ENCODE measurements around the gene GRIA4.
"Not testable (repeated sequence)": the region's sequence is repeated elsewhere in the genome, so short reads cannot be mapped to it uniquely, and the experiment has no call there.

GRIA4 gene

GRCh38 chr11:105763594-105763993 is 153.7 kb downstream of the GRIA4 start:
- no peaks in the 10 kb centered on the region for H3K4me1 ChIP-seq (ENCODE audit: control insufficient read depth, insufficient read depth, low read depth, low read length)
- H3K18ac ChIP-seq (ENCODE audit: low read depth in 1 of 2, low read length in 2 of 2): no peak overlapping the region
- no peak overlapping the region for H3K4me3 ChIP-seq (ENCODE audit: insufficient read depth in 1 of 2, low read depth in 1 of 2, low read length in 2 of 2)
- no peaks in the 10 kb centered on the region for H3K79me1 ChIP-seq (replicated peaks; ENCODE audit: low read length, poor library complexity, severe bottlenecking)
- H4K91ac ChIP-seq (ENCODE audit: low read length): no peak overlapping the region
- no peak overlapping the region for H2AK5ac ChIP-seq (ENCODE audit: low read length, severe bottlenecking)
- H3K27ac ChIP-seq (ENCODE audit: low read length, poor library complexity, severe bottlenecking): no peak overlapping the region
- H3K14ac ChIP-seq (ENCODE audit: low read length in 2 of 2): no peak overlapping the region
- H3K4me2 ChIP-seq (ENCODE audit: low read length, poor library complexity, severe bottlenecking): no peak overlapping the region
- no peak for DNase-seq
- no peak overlapping the region for H3K9ac ChIP-seq (ENCODE audit: low read length)
- H3K9me3 ChIP-seq (ENCODE audit: control insufficient read depth, low read length): no peaks in the 10 kb centered on the region
- no peak overlapping the region for H4K8ac ChIP-seq (ENCODE audit: low read length)
- WGBS: 100% methylated on average over 1 of the region's 2 CpGs
- no peak overlapping the region for H2BK15ac ChIP-seq (ENCODE audit: low read depth, poor library complexity, severe bottlenecking)
- no peak overlapping the region for H2BK12ac ChIP-seq (ENCODE audit: low read length in 2 of 2)
- H2BK120ac ChIP-seq (ENCODE audit: low read depth, low read length): no peak overlapping the region
- H3K4ac ChIP-seq (ENCODE audit: low read depth in 1 of 2, low read length in 2 of 2): no peak overlapping the region
- no peak overlapping the region for H2BK5ac ChIP-seq (ENCODE audit: low read depth, low read length, poor library complexity, severe bottlenecking)
- H3K23ac ChIP-seq (ENCODE audit: low read length in 2 of 2): no peak overlapping the region
- H2AFZ ChIP-seq (ENCODE audit: low read depth, low read length): no peak overlapping the region
- no peaks in the 10 kb centered on the region for H3K36me3 ChIP-seq (ENCODE audit: control insufficient read depth in 1 of 2, insufficient read depth in 2 of 2, low read depth in 1 of 2, low read length in 2 of 2)
- no peaks in the 10 kb centered on the region for H3K27me3 ChIP-seq (ENCODE audit: control insufficient read depth in 1 of 2, insufficient read depth in 1 of 2, low read length in 2 of 2)

- Histone ChIP-seq H2BK15ac (ENCODE audit: low read depth, poor library complexity, severe bottlenecking) (no peak overlapping the region), H3K79me1 (replicated peaks; ENCODE audit: low read length, poor library complexity, severe bottlenecking) (no peaks in the 10 kb centered on the region), H4K91ac (ENCODE audit: low read length) (no peak overlapping the region), H2BK12ac (ENCODE audit: low read length in 2 of 2) (no peak overlapping the region), H2AFZ (ENCODE audit: low read depth, low read length) (no peak overlapping the region), H3K4me1 (ENCODE audit: control insufficient read depth, insufficient read depth, low read depth, low read length) (no peaks in the 10 kb centered on the region), H3K23ac (ENCODE audit: low read length in 2 of 2) (no peak overlapping the region), H3K9me3 (ENCODE audit: control insufficient read depth, low read length) (no peaks in the 10 kb centered on the region), H3K18ac (ENCODE audit: low read depth in 1 of 2, low read length in 2 of 2) (no peak overlapping the region), H3K9ac (ENCODE audit: low read length) (no peak overlapping the region), H3K4me3 (ENCODE audit: insufficient read depth in 1 of 2, low read depth in 1 of 2, low read length in 2 of 2) (no peak overlapping the region), H3K27me3 (ENCODE audit: control insufficient read depth in 1 of 2, insufficient read depth in 1 of 2, low read length in 2 of 2) (no peaks in the 10 kb centered on the region), H3K36me3 (ENCODE audit: control insufficient read depth in 1 of 2, insufficient read depth in 2 of 2, low read depth in 1 of 2, low read length in 2 of 2) (no peaks in the 10 kb centered on the region), H2BK5ac (ENCODE audit: low read depth, low read length, poor library complexity, severe bottlenecking) (no peak overlapping the region), H2AK5ac (ENCODE audit: low read length, severe bottlenecking) (no peak overlapping the region), H4K8ac (ENCODE audit: low read length) (no peak overlapping the region), H2BK120ac (ENCODE audit: low read depth, low read length) (no peak overlapping the region), H3K27ac (ENCODE audit: low read length, poor library complexity, severe bottlenecking) (no peak overlapping the region), H3K4me2 (ENCODE audit: low read length, poor library complexity, severe bottlenecking) (no peak overlapping the region), H3K4ac (ENCODE audit: low read depth in 1 of 2, low read length in 2 of 2) (no peak overlapping the region), H3K14ac (ENCODE audit: low read length in 2 of 2) (no peak overlapping the region)
- no peak for DNase-seq
Measured at GRCh38 chr11:105767931-105768330, 158.1 kb downstream of the GRIA4 start.

GRCh38 chr11:105769627-105770026 is 159.8 kb downstream of the GRIA4 start:
- Histone ChIP-seq H3K27ac (ENCODE audit: low read length, poor library complexity, severe bottlenecking) (no peak overlapping the region), H4K8ac (ENCODE audit: low read length) (no peak overlapping the region), H3K14ac (ENCODE audit: low read length in 2 of 2) (no peak overlapping the region), H3K4me1 (ENCODE audit: control insufficient read depth, insufficient read depth, low read depth, low read length) (no peaks in the 10 kb centered on the region), H3K27me3 (ENCODE audit: control insufficient read depth in 1 of 2, insufficient read depth in 1 of 2, low read length in 2 of 2) (no peaks in the 10 kb centered on the region), H2BK12ac (ENCODE audit: low read length in 2 of 2) (no peak overlapping the region), H3K9me3 (ENCODE audit: control insufficient read depth, low read length) (no peaks in the 10 kb centered on the region), H2BK15ac (ENCODE audit: low read depth, poor library complexity, severe bottlenecking) (no peak overlapping the region), H3K4ac (ENCODE audit: low read depth in 1 of 2, low read length in 2 of 2) (no peak overlapping the region), H2AK5ac (ENCODE audit: low read length, severe bottlenecking) (no peak overlapping the region), H4K91ac (ENCODE audit: low read length) (no peak overlapping the region), H3K4me3 (ENCODE audit: insufficient read depth in 1 of 2, low read depth in 1 of 2, low read length in 2 of 2) (no peak overlapping the region), H2AFZ (ENCODE audit: low read depth, low read length) (no peak overlapping the region), H3K9ac (ENCODE audit: low read length) (no peak overlapping the region), H2BK5ac (ENCODE audit: low read depth, low read length, poor library complexity, severe bottlenecking) (no peak overlapping the region), H3K79me1 (replicated peaks; ENCODE audit: low read length, poor library complexity, severe bottlenecking) (no peaks in the 10 kb centered on the region), H3K23ac (ENCODE audit: low read length in 2 of 2) (no peak overlapping the region), H3K4me2 (ENCODE audit: low read length, poor library complexity, severe bottlenecking) (no peak overlapping the region), H3K36me3 (ENCODE audit: control insufficient read depth in 1 of 2, insufficient read depth in 2 of 2, low read depth in 1 of 2, low read length in 2 of 2) (no peaks in the 10 kb centered on the region), H2BK120ac (ENCODE audit: low read depth, low read length) (no peak overlapping the region), H3K18ac (ENCODE audit: low read depth in 1 of 2, low read length in 2 of 2) (no peak overlapping the region)
- DNase-seq: no peak
- WGBS: 98% methylated on average over 2 of the region's 2 CpGs

GRCh38 chr11:105773452-105773851 is 163.6 kb downstream of the GRIA4 start:
- H2AK5ac ChIP-seq (ENCODE audit: low read length, severe bottlenecking); H3K4ac ChIP-seq (ENCODE audit: low read depth in 1 of 2, low read length in 2 of 2); H2BK12ac ChIP-seq (ENCODE audit: low read length in 2 of 2); DNase-seq; H3K18ac ChIP-seq (ENCODE audit: low read depth in 1 of 2, low read length in 2 of 2); H2BK15ac ChIP-seq (ENCODE audit: low read depth, poor library complexity, severe bottlenecking); H4K91ac ChIP-seq (ENCODE audit: low read length); H3K27ac ChIP-seq (ENCODE audit: low read length, poor library complexity, severe bottlenecking); H3K4me1 ChIP-seq (ENCODE audit: control insufficient read depth, insufficient read depth, low read depth, low read length); H3K4me2 ChIP-seq (ENCODE audit: low read length, poor library complexity, severe bottlenecking); H3K14ac ChIP-seq (ENCODE audit: low read length in 2 of 2); H2AFZ ChIP-seq (ENCODE audit: low read depth, low read length); H3K4me3 ChIP-seq (ENCODE audit: insufficient read depth in 1 of 2, low read depth in 1 of 2, low read length in 2 of 2); H3K9me3 ChIP-seq (ENCODE audit: control insufficient read depth, low read length); H2BK5ac ChIP-seq (ENCODE audit: low read depth, low read length, poor library complexity, severe bottlenecking); H3K9ac ChIP-seq (ENCODE audit: low read length); H3K36me3 ChIP-seq (ENCODE audit: control insufficient read depth in 1 of 2, insufficient read depth in 2 of 2, low read depth in 1 of 2, low read length in 2 of 2); H2BK120ac ChIP-seq (ENCODE audit: low read depth, low read length); H3K79me1 ChIP-seq (replicated peaks; ENCODE audit: low read length, poor library complexity, severe bottlenecking); H4K8ac ChIP-seq (ENCODE audit: low read length); H3K23ac ChIP-seq (ENCODE audit: low read length in 2 of 2); H3K27me3 ChIP-seq (ENCODE audit: control insufficient read depth in 1 of 2, insufficient read depth in 1 of 2, low read length in 2 of 2): not testable (repeated sequence)
- 82% methylated on average over 2 of the region's 3 CpGs for WGBS
